ENCODE measurements around the gene TFRC. TPM values are rescaled to one million over a fixed set of nuclear protein-coding genes. Genes with fewer than 3 reads are reported as not detected.
A peak's percentile ranks its signal among the peaks of the same experiment; 100 is the strongest.
"Not testable (repeated sequence)": the region's sequence is repeated elsewhere in the genome, so short reads cannot be mapped to it uniquely, and the experiment has no call there.

Gene TFRC
- total and polyA plus RNA-seq, 4 donors = 60.8 to 159 (median 83.3) TPM

GRCh38 chr3:196117809-196118208, 35.9 kb upstream of the TFRC start:
- H3K9me3 ChIP-seq (ENCODE audit: control insufficient read depth, insufficient read depth, low read length) = no peaks in the 10 kb centered on the region
- peaks cover 14% of the 10 kb centered on the region for H3K4me1 ChIP-seq (ENCODE audit: control insufficient read depth, insufficient read depth, low read length)
- no peak overlapping the region for H3K27ac ChIP-seq (ENCODE audit: low read depth, low read length)
- no peak for DNase-seq (ENCODE audit: low read depth in 4 of 6, low spot score in 6 of 6)
- H3K36me3 ChIP-seq (ENCODE audit: control insufficient read depth, insufficient read depth, low read length) = no peaks in the 10 kb centered on the region
- H3K4me3 ChIP-seq (ENCODE audit: low read depth, low read length) = no peak overlapping the region
- WGBS (ENCODE audit: insufficient coverage) = no CpG with 5 or more reads among the region's 6 CpGs
- H3K27me3 ChIP-seq (ENCODE audit: control insufficient read depth, insufficient read depth, low read length) = no peaks in the 10 kb centered on the region

DNA sequence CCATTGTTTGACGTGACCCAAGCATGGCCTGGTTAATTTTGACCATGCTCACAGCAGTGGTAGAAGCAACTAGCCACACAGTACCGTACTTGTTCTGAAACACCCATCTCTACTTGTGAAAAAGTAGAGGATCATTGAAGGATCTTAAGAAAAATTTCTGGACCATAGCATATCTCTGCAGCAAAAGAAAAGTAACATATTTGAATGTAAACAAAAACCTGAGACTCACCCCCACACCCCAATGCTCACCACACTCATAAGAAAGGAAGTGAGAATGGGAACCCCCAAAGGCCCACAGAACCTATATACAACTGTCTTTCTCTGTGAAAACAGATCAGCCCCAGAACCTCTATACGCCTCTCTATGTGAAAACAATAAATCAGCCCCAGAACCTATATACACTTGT, 33.8 kb upstream of the TFRC start:
- Histone ChIP-seq H3K27me3 (ENCODE audit: control insufficient read depth, insufficient read depth, low read length) (no peaks in the 10 kb centered on the region), H3K9me3 (ENCODE audit: control insufficient read depth, insufficient read depth, low read length) (no peaks in the 10 kb centered on the region), H3K4me3 (ENCODE audit: low read depth, low read length) (no peak overlapping the region), H3K27ac (ENCODE audit: low read depth, low read length) (no peak overlapping the region), H3K36me3 (ENCODE audit: control insufficient read depth, insufficient read depth, low read length) (no peaks in the 10 kb centered on the region), H3K4me1 (ENCODE audit: control insufficient read depth, insufficient read depth, low read length) (peaks cover 6% of the 10 kb centered on the region)
- WGBS (ENCODE audit: insufficient coverage) = 90% methylated on average over 1 of the region's 3 CpGs
- no peak for DNase-seq (ENCODE audit: low read depth in 4 of 6, low spot score in 6 of 6)

GRCh38 chr3:196111939-196112386, 30.1 kb upstream of the TFRC start:
- DNase-seq (ENCODE audit: low read depth in 4 of 6, low spot score in 6 of 6) = no peak
- no peaks in the 10 kb centered on the region for H3K4me1 ChIP-seq (ENCODE audit: control insufficient read depth, insufficient read depth, low read length)
- no peaks in the 10 kb centered on the region for H3K36me3 ChIP-seq (ENCODE audit: control insufficient read depth, insufficient read depth, low read length)
- no peak overlapping the region for H3K4me3 ChIP-seq (ENCODE audit: low read depth, low read length)
- 100% methylated on average over 2 of the region's 7 CpGs for WGBS (ENCODE audit: insufficient coverage)
- H3K9me3 ChIP-seq (ENCODE audit: control insufficient read depth, insufficient read depth, low read length) = no peaks in the 10 kb centered on the region
- H3K27ac ChIP-seq (ENCODE audit: low read depth, low read length) = no peak overlapping the region
- H3K27me3 ChIP-seq (ENCODE audit: control insufficient read depth, insufficient read depth, low read length) = no peaks in the 10 kb centered on the region

DNA sequence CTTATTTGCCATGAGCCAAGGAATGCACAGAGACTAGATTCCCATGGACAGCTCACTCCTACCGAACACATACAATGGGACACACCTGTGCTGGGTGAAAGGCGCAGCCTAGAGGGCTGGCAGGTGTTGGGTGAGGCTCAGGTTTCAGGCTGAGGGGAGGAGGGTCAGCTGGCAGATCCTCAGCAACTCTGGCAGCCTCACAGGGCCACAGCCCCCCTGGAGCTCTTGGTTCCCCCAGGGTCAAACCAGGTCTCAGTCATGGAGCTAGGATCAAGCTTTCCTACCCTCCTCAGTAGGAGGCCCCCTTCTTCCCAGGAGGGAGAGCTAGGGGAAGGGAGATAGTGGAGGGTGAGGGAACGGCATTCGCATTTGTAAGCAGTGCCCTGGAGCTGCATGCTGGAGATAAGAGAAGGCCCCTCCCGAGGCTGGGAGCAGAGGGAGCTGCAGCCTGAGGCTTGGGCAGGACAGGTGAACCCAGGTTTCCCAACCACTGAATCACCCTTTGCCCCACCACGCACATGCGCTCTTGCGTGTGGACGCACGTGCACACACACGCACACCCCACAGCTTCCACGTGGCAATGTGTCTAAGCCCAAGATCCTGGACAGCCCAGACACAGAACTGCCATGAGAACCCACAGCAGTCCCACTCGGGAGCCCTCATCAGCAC, 26.3 kb upstream of the TFRC start:
- no peak for DNase-seq (ENCODE audit: low read depth in 4 of 6, low spot score in 6 of 6)
- Histone ChIP-seq H3K9me3 (ENCODE audit: control insufficient read depth, insufficient read depth, low read length) (no peaks in the 10 kb centered on the region), H3K27me3 (ENCODE audit: control insufficient read depth, insufficient read depth, low read length) (no peaks in the 10 kb centered on the region), H3K4me3 (ENCODE audit: low read depth, low read length) (no peak overlapping the region), H3K4me1 (ENCODE audit: control insufficient read depth, insufficient read depth, low read length) (no peaks in the 10 kb centered on the region), H3K36me3 (ENCODE audit: control insufficient read depth, insufficient read depth, low read length) (no peaks in the 10 kb centered on the region), H3K27ac (ENCODE audit: low read depth, low read length) (no peak overlapping the region)
- 64% methylated on average over 12 of the region's 13 CpGs for WGBS (ENCODE audit: insufficient coverage)

DNA sequence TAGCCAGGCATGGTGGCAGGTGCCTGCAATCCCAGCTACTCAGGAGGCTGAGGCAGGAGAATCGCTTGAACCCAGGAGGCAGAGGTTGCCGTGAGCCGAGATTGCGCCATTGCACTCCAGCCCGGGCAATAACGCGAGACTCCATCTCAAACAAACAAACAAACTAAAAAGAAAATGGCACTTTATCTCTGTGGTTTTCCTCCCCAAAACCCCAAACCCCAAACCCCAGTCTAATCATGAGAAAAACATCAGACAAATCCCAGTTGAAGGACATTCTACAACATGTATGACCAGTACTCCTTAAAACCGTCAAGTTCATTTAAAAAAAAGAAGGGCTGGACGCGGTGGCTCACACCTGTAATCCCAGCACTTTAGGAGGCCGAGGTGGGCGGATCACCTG, 22.8 kb upstream of the TFRC start:
- not testable (repeated sequence) for DNase-seq (ENCODE audit: low read depth in 4 of 6, low spot score in 6 of 6); H3K4me3 ChIP-seq (ENCODE audit: low read depth, low read length); H3K4me1 ChIP-seq (ENCODE audit: control insufficient read depth, insufficient read depth, low read length); H3K36me3 ChIP-seq (ENCODE audit: control insufficient read depth, insufficient read depth, low read length); H3K27me3 ChIP-seq (ENCODE audit: control insufficient read depth, insufficient read depth, low read length); H3K9me3 ChIP-seq (ENCODE audit: control insufficient read depth, insufficient read depth, low read length); H3K27ac ChIP-seq (ENCODE audit: low read depth, low read length)
- 91% methylated on average over 5 of the region's 12 CpGs for WGBS (ENCODE audit: insufficient coverage)

- not testable (repeated sequence) for H3K27me3 ChIP-seq (ENCODE audit: control insufficient read depth, insufficient read depth, low read length); H3K9me3 ChIP-seq (ENCODE audit: control insufficient read depth, insufficient read depth, low read length); H3K4me3 ChIP-seq (ENCODE audit: low read depth, low read length); DNase-seq (ENCODE audit: low read depth in 4 of 6, low spot score in 6 of 6); H3K36me3 ChIP-seq (ENCODE audit: control insufficient read depth, insufficient read depth, low read length); H3K27ac ChIP-seq (ENCODE audit: low read depth, low read length)
- WGBS (ENCODE audit: insufficient coverage) = 80% methylated on average over 1 of the region's 8 CpGs
- H3K4me1 ChIP-seq (ENCODE audit: control insufficient read depth, insufficient read depth, low read length) = peaks cover 11% of the 10 kb centered on the region
Observed at GRCh38 chr3:196098365-196098980, 16.6 kb upstream of the TFRC start.

DNA sequence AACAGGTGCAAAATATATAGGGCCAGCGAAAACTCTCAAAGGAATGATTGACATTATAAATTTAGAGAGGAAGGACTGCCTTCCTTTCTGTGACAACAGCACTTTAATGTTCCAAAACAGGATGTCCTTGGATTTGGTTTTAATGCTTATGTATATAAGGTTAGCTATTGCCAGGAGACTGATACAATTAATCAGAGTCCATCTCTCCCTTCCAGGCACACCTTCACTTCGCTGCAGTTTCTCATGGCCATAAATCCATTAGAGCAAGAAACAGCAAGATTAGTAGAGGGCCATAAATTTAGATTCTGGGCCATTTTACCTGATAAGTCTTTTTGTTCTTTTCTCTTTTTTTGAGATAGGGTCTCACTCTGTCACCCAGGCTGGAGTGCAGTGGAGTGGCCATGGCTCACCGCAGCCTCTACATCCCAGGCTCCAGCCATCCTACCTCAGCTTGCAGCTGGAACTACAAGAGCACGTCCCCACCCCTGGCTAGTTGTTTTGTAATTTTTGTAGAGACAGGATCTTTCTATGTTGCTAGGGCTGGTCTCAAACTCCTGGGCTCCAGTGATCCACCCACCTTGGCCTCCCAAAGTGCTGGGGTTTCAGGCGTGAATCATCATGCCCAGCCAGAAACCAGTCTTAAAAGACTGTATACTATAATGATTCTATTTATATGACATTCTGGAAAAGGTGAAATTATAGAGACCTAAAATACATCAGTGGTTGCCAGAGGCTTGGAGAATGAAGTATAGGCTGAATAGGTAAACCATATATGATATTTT, 15.7 kb upstream of the TFRC start:
- H3K4me3 ChIP-seq (ENCODE audit: low read depth, low read length) = no peak overlapping the region
- no peak overlapping the region for H3K27ac ChIP-seq (ENCODE audit: low read depth, low read length)
- no peaks in the 10 kb centered on the region for H3K27me3 ChIP-seq (ENCODE audit: control insufficient read depth, insufficient read depth, low read length)
- no peaks in the 10 kb centered on the region for H3K9me3 ChIP-seq (ENCODE audit: control insufficient read depth, insufficient read depth, low read length)
- 60% methylated on average over 1 of the region's 5 CpGs for WGBS (ENCODE audit: insufficient coverage)
- H3K4me1 ChIP-seq (ENCODE audit: control insufficient read depth, insufficient read depth, low read length) = peaks cover 11% of the 10 kb centered on the region
- DNase-seq (ENCODE audit: low read depth in 4 of 6, low spot score in 6 of 6) = no peak
- no peaks in the 10 kb centered on the region for H3K36me3 ChIP-seq (ENCODE audit: control insufficient read depth, insufficient read depth, low read length)

- 33% methylated on average over 9 of the region's 11 CpGs for WGBS (ENCODE audit: insufficient coverage)
- DNase-seq (ENCODE audit: low read depth in 4 of 6, low spot score in 6 of 6) = peak in 2 of 6 donors; percentile 47 to 80
- Histone ChIP-seq H3K27me3 (ENCODE audit: control insufficient read depth, insufficient read depth, low read length) (no peaks in the 10 kb centered on the region), H3K36me3 (ENCODE audit: control insufficient read depth, insufficient read depth, low read length) (no peaks in the 10 kb centered on the region), H3K9me3 (ENCODE audit: control insufficient read depth, insufficient read depth, low read length) (no peaks in the 10 kb centered on the region), H3K4me1 (ENCODE audit: control insufficient read depth, insufficient read depth, low read length) (peaks cover 11% of the 10 kb centered on the region), H3K27ac (ENCODE audit: low read depth, low read length) (peak overlapping the region; percentile 43), H3K4me3 (ENCODE audit: low read depth, low read length) (no peak overlapping the region)
Observed at GRCh38 chr3:196096382-196096953, 14.6 kb upstream of the TFRC start.

- Histone ChIP-seq H3K27ac (ENCODE audit: low read depth, low read length) (no peak overlapping the region), H3K9me3 (ENCODE audit: control insufficient read depth, insufficient read depth, low read length) (no peaks in the 10 kb centered on the region), H3K36me3 (ENCODE audit: control insufficient read depth, insufficient read depth, low read length) (no peaks in the 10 kb centered on the region), H3K27me3 (ENCODE audit: control insufficient read depth, insufficient read depth, low read length) (no peaks in the 10 kb centered on the region), H3K4me3 (ENCODE audit: low read depth, low read length) (no peak overlapping the region), H3K4me1 (ENCODE audit: control insufficient read depth, insufficient read depth, low read length) (peaks cover 11% of the 10 kb centered on the region)
- DNase-seq (ENCODE audit: low read depth in 4 of 6, low spot score in 6 of 6) = no peak
- WGBS (ENCODE audit: insufficient coverage) = no CpG with 5 or more reads among the region's 7 CpGs
Observed at GRCh38 chr3:196093317-196094111, 11.6 kb upstream of the TFRC start.

Data from spinal cord (tissue), 10 donors.